H1 (cell line): ENCODE data around the gene ACTR8. TPM values are rescaled to one million over a fixed set of nuclear protein-coding genes. Genes with fewer than 3 reads are reported as not detected.

Source experiments
- CTCF ChIA-PET: fragments of 300-600 bp; sonication (Branson Sonifier 250); formaldehyde crosslinking; loops from one replicate; lab custom pipeline; 2021; ENCODE audit not compliant: partially characterized antibody; lab: Charles Lee
- POLR2A ChIA-PET: fragments of 300-600 bp; sonication (Branson Sonifier 250); formaldehyde crosslinking; loops from one replicate; lab custom pipeline; 2021; ENCODE audit warnings: inconsistent platforms; ENCODE audit not compliant: partially characterized antibody; lab: Charles Lee
- DNase-seq, 2 experiments: peaks; one replicate each; pipeline versions ENCODE4 v3.0.0 to v3.0.0-alpha.2; 2010 to 2022; ENCODE audit warnings: low spot score in 2 of 2, low read depth in 1 of 2, mixed read lengths in 1 of 2
- FAIRE-seq: peaks from 2 replicates; lab custom pipeline; 2011; peaks lifted over from hg19 to GRCh38; lab: Jason Lieb, UNC
- H2AFZ ChIP-seq: 2 replicates; pipeline ENCODE4 v1.8.1; 2012; ENCODE audit warnings: low read length, inconsistent platforms
- H2AK5ac ChIP-seq: 2 replicates; pipeline ENCODE4 v1.6.1; 2013; ENCODE audit warnings: low read depth, low read length
- H2BK120ac ChIP-seq: replicated peaks from 2 replicates; pipeline ENCODE3; 2013; ENCODE audit warnings: low read depth, low read length, inconsistent platforms
- H2BK12ac ChIP-seq: 2 replicates; pipeline ENCODE4 v1.6.1; 2013; ENCODE audit warnings: low read depth, low read length
- H2BK15ac ChIP-seq: 2 replicates; pipeline ENCODE4 v1.6.1; 2013; ENCODE audit warnings: low read length
- H2BK20ac ChIP-seq: 2 replicates; pipeline ENCODE4 v1.6.1; 2013; ENCODE audit warnings: low read length
- H2BK5ac ChIP-seq: 2 replicates; pipeline ENCODE4 v1.6.1; 2013; ENCODE audit warnings: low read depth, low read length
- H3K14ac ChIP-seq: 2 replicates; pipeline ENCODE4 v1.6.1; 2013; ENCODE audit warnings: inconsistent platforms; ENCODE audit not compliant: insufficient read length
- H3K18ac ChIP-seq: 2 replicates; pipeline ENCODE4 v1.6.1; 2013; ENCODE audit warnings: low read length; ENCODE audit errors: extremely low read depth
- H3K23ac ChIP-seq: 2 replicates; pipeline ENCODE4 v1.6.1; 2013; ENCODE audit warnings: inconsistent platforms; ENCODE audit not compliant: insufficient read length
- H3K23me2 ChIP-seq: 2 replicates; pipeline ENCODE4 v1.6.1; 2013; ENCODE audit warnings: low read depth, low read length
- H3K27ac ChIP-seq: 2 replicates; pipeline ENCODE4 v1.6.1; 2011; ENCODE audit warnings: low read depth, low read length, inconsistent platforms
- H3K27me3 ChIP-seq, 4 experiments: replicated peaks in 1 of 4; 1 replicate in 1 of 4; 2 replicates in 3 of 4; pipeline versions ENCODE4 v1.6.1 to v1.8.1; 2011 to 2013; ENCODE audit warnings: low read length in 3 of 4, mild to moderate bottlenecking in 3 of 4, inconsistent platforms in 2 of 4, mixed read lengths in 2 of 4, moderate library complexity in 1 of 4; ENCODE audit not compliant: control insufficient read depth in 3 of 4, insufficient read depth in 3 of 4; ENCODE audit errors: extremely low read depth in 1 of 4
- H3K36me3 ChIP-seq, 4 experiments: 2 replicates each; pipeline versions ENCODE4 v1.6.1 to v1.8.1; 2011 to 2013; ENCODE audit warnings: mild to moderate bottlenecking in 4 of 4, low read length in 3 of 4, moderate library complexity in 2 of 4, control low read depth in 1 of 4, inconsistent platforms in 1 of 4; ENCODE audit not compliant: insufficient read depth in 4 of 4, control insufficient read depth in 2 of 4
- H3K4ac ChIP-seq: replicated peaks from 2 replicates; pipeline ENCODE3; 2013; ENCODE audit warnings: low read length, low read depth, mixed read lengths, inconsistent platforms; ENCODE audit not compliant: insufficient read length
- H3K4me1 ChIP-seq, 4 experiments: replicated peaks in 1 of 4; 1 replicate in 1 of 4; 2 replicates in 3 of 4; pipeline versions ENCODE4 v1.6.1 to v1.8.1; 2011 to 2013; ENCODE audit warnings: low read length in 3 of 4, inconsistent platforms in 2 of 4, mixed read lengths in 1 of 4; ENCODE audit not compliant: insufficient read depth in 4 of 4, control insufficient read depth in 3 of 4
- H3K4me2 ChIP-seq, 2 experiments: 2 replicates each; pipeline versions ENCODE4 v1.6.1 to v1.8.1; 2011 to 2013; ENCODE audit warnings: low read depth in 2 of 2, low read length in 2 of 2, control low read depth in 1 of 2, inconsistent platforms in 1 of 2, mild to moderate bottlenecking in 1 of 2; ENCODE audit not compliant: insufficient read depth in 1 of 2
- H3K4me3 ChIP-seq, 4 experiments: fragments of 200-600, 300-600 bp in 1 of 4; sonication (generic), shearing (Covaris generic), sonication (Bioruptor Twin) in 1 of 4; 2 replicates each; pipeline versions ENCODE4 v1.5.1 to v1.8.1; 2011 to 2016; ENCODE audit warnings: low read length in 4 of 4, low read depth in 3 of 4, control low read depth in 2 of 4, inconsistent platforms in 2 of 4, mild to moderate bottlenecking in 2 of 4, mixed read lengths in 1 of 4, moderate library complexity in 1 of 4; ENCODE audit not compliant: insufficient read depth in 2 of 4; ENCODE audit errors: extremely low read depth in 1 of 4
- H3K56ac ChIP-seq: replicated peaks from 2 replicates; pipeline ENCODE3; 2013; ENCODE audit warnings: low read depth, mild to moderate bottlenecking, mixed read lengths, low read length, inconsistent platforms; ENCODE audit not compliant: insufficient read length
- H3K79me1 ChIP-seq: 2 replicates; pipeline ENCODE4 v1.6.1; 2013; ENCODE audit warnings: low read depth, low read length, control low read depth
- H3K79me2 ChIP-seq, 2 experiments: 2 replicates each; pipeline versions ENCODE4 v1.6.1 to v1.8.1; 2012 to 2013; ENCODE audit warnings: low read length in 2 of 2, mild to moderate bottlenecking in 2 of 2, inconsistent platforms in 1 of 2; ENCODE audit not compliant: insufficient read depth in 2 of 2, control insufficient read depth in 1 of 2
- H3K9ac ChIP-seq, 4 experiments: replicated peaks in 1 of 4; 1 replicate in 1 of 4; 2 replicates in 3 of 4; pipeline versions ENCODE4 v1.6.1 to v1.8.1; 2011 to 2013; ENCODE audit warnings: low read depth in 3 of 4, low read length in 3 of 4, control low read depth in 2 of 4, mild to moderate bottlenecking in 2 of 4, moderate library complexity in 2 of 4, inconsistent platforms in 1 of 4; ENCODE audit errors: extremely low read depth in 1 of 4
- H3K9me3 ChIP-seq, 2 experiments: 2 replicates each; pipeline versions ENCODE4 v1.6.1 to v1.8.1; 2012 to 2013; ENCODE audit warnings: mild to moderate bottlenecking in 2 of 2, moderate library complexity in 2 of 2, control low read depth in 1 of 2, inconsistent platforms in 1 of 2, low read depth in 1 of 2, low read length in 1 of 2, mixed read lengths in 1 of 2; ENCODE audit not compliant: insufficient read depth in 2 of 2
- H4K20me1 ChIP-seq, 2 experiments: replicated peaks in 1 of 2; 2 replicates each; pipeline versions ENCODE3 to v1.8.1; 2011 to 2013; ENCODE audit warnings: inconsistent platforms in 2 of 2, low read length in 2 of 2, mild to moderate bottlenecking in 1 of 2; ENCODE audit not compliant: insufficient read depth in 2 of 2, control insufficient read depth in 1 of 2
- H4K5ac ChIP-seq: 2 replicates; pipeline ENCODE4 v1.6.1; 2013; ENCODE audit warnings: low read length, low read depth, mixed read lengths, inconsistent platforms; ENCODE audit not compliant: insufficient read length
- H4K8ac ChIP-seq: 2 replicates; pipeline ENCODE4 v1.8.0; 2013; ENCODE audit warnings: mild to moderate bottlenecking, moderate library complexity, low read length, inconsistent platforms; ENCODE audit not compliant: insufficient read depth; ENCODE audit errors: extremely low read depth
- H4K91ac ChIP-seq: replicated peaks from 2 replicates; pipeline ENCODE3; 2013; ENCODE audit warnings: low read length, mixed read lengths, inconsistent platforms; ENCODE audit not compliant: insufficient read length
- ATF3 ChIP-seq: IDR thresholded peaks from 2 replicates; pipeline ENCODE4 v1.6.1; 2011; ENCODE audit warnings: low read depth, mild to moderate bottlenecking, low read length; ENCODE audit not compliant: insufficient read depth
- CTBP2 ChIP-seq: IDR thresholded peaks from 2 replicates; pipeline ENCODE4 v1.7.0; 2011; ENCODE audit warnings: borderline replicate concordance, mild to moderate bottlenecking, moderate library complexity, mixed read lengths, low read length; ENCODE audit not compliant: insufficient read depth, insufficient read length
- FOSL1 ChIP-seq: IDR thresholded peaks from 2 replicates; pipeline ENCODE4 v1.6.1; 2011; ENCODE audit warnings: mild to moderate bottlenecking, low read depth, low read length, moderate library complexity; ENCODE audit not compliant: insufficient read depth
- POLR2AphosphoS5 ChIP-seq: IDR thresholded peaks from 2 replicates; pipeline ENCODE4 v1.6.1; 2011; ENCODE audit warnings: low read depth, low read length
- SP2 ChIP-seq: IDR thresholded peaks from 2 replicates; pipeline ENCODE4 v1.6.1; 2012; ENCODE audit warnings: mild to moderate bottlenecking, low read length, inconsistent platforms
- WGBS, 2 experiments: shearing (Covaris generic) in 1 of 2; methylation state at CpG; one replicate each; pipeline versions ENCODE4 v1.1.6 to v1.1.7; 2013 to 2015; ENCODE audit warnings: low lambda C conversion rate in 2 of 2, mixed read lengths in 2 of 2, inconsistent platforms in 1 of 2, low coverage in 1 of 2, missing lambda C conversion rate in 1 of 2; ENCODE audit not compliant: insufficient replicate concordance in 2 of 2, insufficient coverage in 1 of 2, insufficient read length in 1 of 2; ENCODE audit errors: extremely low coverage in 1 of 2, missing lambda C conversion rate in 1 of 2; 5-methylcytosine and 5-hydroxymethylcytosine counted together
- polyA plus RNA-seq, 7 experiments: library from polyadenylated mRNA; depleted of rRNA in 3 of 7; stranded (reverse) in 5 of 7; unstranded in 2 of 7; fragments of >200 nt in 5 of 7; fragments of 200-250 nt in 2 of 7; gene quantifications; 1 replicate in 5 of 7; 2 replicates in 1 of 7; 4 replicates in 1 of 7; pipeline versions ENCODE4 v1.2.1 to v1.2.3, GENCODE V29; 2011 to 2013; ENCODE audit warnings: missing spikeins in 2 of 7, mixed read lengths in 2 of 7
- total RNA-seq: library from RNA; stranded (reverse); fragmentation: NEBNext Ultra II Directional; extraction: Animal tissue kit (Norgen Biotek cat#: 25700); gene quantifications from 2 replicates; pipeline ENCODE4 v1.2.1, GENCODE V29; 2021

Gene ACTR8
- total and polyA plus RNA-seq, 2 of the 8 experiments (the other 6 are each of a cell fraction or from before 2014, with no cell fraction given): 8.3 to 26.9 TPM

GRCh38 chr3:53836084-53836872 is 45.7 kb downstream of the ACTR8 start:
- no peak overlapping the region for H4K5ac ChIP-seq
- H3K9ac ChIP-seq: no peak overlapping the region
- H3K4ac ChIP-seq: no peak overlapping the region
- no peak for FAIRE-seq
- H2BK120ac ChIP-seq: no peak overlapping the region
- H4K8ac ChIP-seq: no peak overlapping the region; the same call in 1 of the 2 replicates
- H3K79me2 ChIP-seq: 0 out of 4 replicates have a peak, but pooled peaks cover 0 to 3% of the 10 kb centered on the region in 2 experiments
- H3K4me3 ChIP-seq: no peak overlapping the region
- H2AK5ac ChIP-seq: no peak overlapping the region
- no peak overlapping the region for H3K14ac ChIP-seq
- CTCF ChIA-PET: interaction anchor here (3.7 kb wide), 1 partner anchor 8 kb away, joined by 23 read pairs; no protein-coding TSS in a partner anchor
- no peak for DNase-seq
- no peak overlapping the region for H2BK15ac ChIP-seq
- no peak overlapping the region for H2BK5ac ChIP-seq
- H3K4me1 ChIP-seq: peaks cover 0 to 1% (median 0%) of the 10 kb centered on the region in 4 experiments; a peak in 1 of 7 replicates
- no peak overlapping the region for H2BK20ac ChIP-seq
- peaks cover 0 to 6% (median 0%) of the 10 kb centered on the region in 4 experiments; a peak in 4 of 8 replicates for H3K36me3 ChIP-seq
- H4K20me1 ChIP-seq: peaks cover 0 to 4% of the 10 kb centered on the region in 2 experiments
- POLR2A ChIA-PET: interaction anchor here (1.3 to 1.4 kb wide), 2 partner anchors 9 to 12 kb away, joined by 3 read pairs; no protein-coding TSS in a partner anchor
- no peak overlapping the region for H3K56ac ChIP-seq
- no peaks in the 10 kb centered on the region for H3K9me3 ChIP-seq
- no peak overlapping the region for H2AFZ ChIP-seq
- no peak overlapping the region for H3K4me2 ChIP-seq
- H4K91ac ChIP-seq: no peak overlapping the region
- H3K27me3 ChIP-seq: no peaks in the 10 kb centered on the region
- no peak overlapping the region for H3K27ac ChIP-seq
- no peak overlapping the region for H2BK12ac ChIP-seq
- H3K23ac ChIP-seq: no peak overlapping the region
- no peak overlapping the region for H3K18ac ChIP-seq
- H3K23me2 ChIP-seq: no peaks in the 10 kb centered on the region
- H3K79me1 ChIP-seq: 0 out of 2 replicates have a peak, but pooled peaks cover 2% of the 10 kb centered on the region
- 96% methylated on average over 9 of the region's 9 CpGs; no CpG with 5 or more reads in 1 of the 2 experiments for WGBS, 2 experiments
- TF ChIP-seq POLR2AphosphoS5: no peak
- TF ChIP-seq CTBP2: no peak
- no peak for TF ChIP-seq ATF3
- no peak for TF ChIP-seq FOSL1
- no peak for TF ChIP-seq SP2
